HEK293 (cell line): ENCODE results near the gene BCR.

Experiments used
- BCL11A ChIP-seq: fragments of 450-650 bp; formaldehyde crosslinking; IDR thresholded peaks from 2 replicates; pipeline ENCODE4 v1.5.1; 2016; ENCODE audit warnings: low read depth, missing biosample characterization, missing genetic modification characterization
- MZF1 ChIP-seq: fragments of 450-650 bp; formaldehyde crosslinking; IDR thresholded peaks from 2 replicates; pipeline ENCODE4 v1.5.1; 2017; ENCODE audit warnings: missing biosample characterization, missing genetic modification characterization, borderline replicate concordance
- YY1 ChIP-seq: fragments of 450-650 bp; formaldehyde crosslinking; IDR thresholded peaks from 2 replicates; pipeline ENCODE4 v1.5.1; 2018; ENCODE audit warnings: missing biosample characterization, missing genetic modification characterization
- ZNF626 ChIP-seq: fragments of 450-650 bp; sonication (Bioruptor Pico); formaldehyde crosslinking; IDR thresholded peaks from 2 replicates; pipeline ENCODE4 v1.5.1; 2018; ENCODE audit warnings: missing biosample characterization, missing genetic modification characterization, inconsistent platforms
- TF ChIP-seq, protein P1 (sequence below): fragments of 450-650 bp; formaldehyde crosslinking; IDR thresholded peaks from 2 replicates; pipeline ENCODE4 v1.5.1; 2016; ENCODE audit warnings: missing biosample characterization, missing genetic modification characterization
- TF ChIP-seq, protein P2 (sequence below): fragments of 450-650 bp; formaldehyde crosslinking; IDR thresholded peaks from 2 replicates; pipeline ENCODE4 v1.5.1; 2016; ENCODE audit warnings: missing biosample characterization, missing genetic modification characterization

DNA sequence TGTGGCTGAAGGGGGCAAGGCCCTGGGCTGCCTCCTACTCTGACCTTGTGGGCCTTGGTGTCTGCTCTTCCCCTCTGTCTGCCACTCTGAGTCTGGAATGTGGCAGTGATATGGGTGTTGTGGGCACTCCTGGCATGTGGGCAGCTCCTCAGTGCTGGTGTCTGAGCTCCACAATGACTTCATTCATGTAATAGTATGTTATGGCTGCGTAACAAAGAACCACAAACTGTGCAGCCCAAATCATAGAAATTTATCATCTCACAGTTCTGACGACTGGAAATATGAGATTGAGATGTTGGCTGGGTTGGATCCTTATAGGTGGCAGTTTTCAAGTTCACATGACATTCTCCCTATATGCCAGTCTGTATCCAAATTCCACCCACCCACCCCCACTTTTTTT lies 59.1 kb downstream of the BCR start:
- TF ChIP-seq BCL11A (no peak), MZF1 (tag by site-specific recombination) (no peak), YY1 (tag by site-specific recombination) (no peak), ZNF626 (tag by site-specific recombination) (no peak)
- TF ChIP-seq, protein P1, sequence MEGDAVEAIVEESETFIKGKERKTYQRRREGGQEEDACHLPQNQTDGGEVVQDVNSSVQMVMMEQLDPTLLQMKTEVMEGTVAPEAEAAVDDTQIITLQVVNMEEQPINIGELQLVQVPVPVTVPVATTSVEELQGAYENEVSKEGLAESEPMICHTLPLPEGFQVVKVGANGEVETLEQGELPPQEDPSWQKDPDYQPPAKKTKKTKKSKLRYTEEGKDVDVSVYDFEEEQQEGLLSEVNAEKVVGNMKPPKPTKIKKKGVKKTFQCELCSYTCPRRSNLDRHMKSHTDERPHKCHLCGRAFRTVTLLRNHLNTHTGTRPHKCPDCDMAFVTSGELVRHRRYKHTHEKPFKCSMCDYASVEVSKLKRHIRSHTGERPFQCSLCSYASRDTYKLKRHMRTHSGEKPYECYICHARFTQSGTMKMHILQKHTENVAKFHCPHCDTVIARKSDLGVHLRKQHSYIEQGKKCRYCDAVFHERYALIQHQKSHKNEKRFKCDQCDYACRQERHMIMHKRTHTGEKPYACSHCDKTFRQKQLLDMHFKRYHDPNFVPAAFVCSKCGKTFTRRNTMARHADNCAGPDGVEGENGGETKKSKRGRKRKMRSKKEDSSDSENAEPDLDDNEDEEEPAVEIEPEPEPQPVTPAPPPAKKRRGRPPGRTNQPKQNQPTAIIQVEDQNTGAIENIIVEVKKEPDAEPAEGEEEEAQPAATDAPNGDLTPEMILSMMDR (tag by site-specific recombination): no peak
- TF ChIP-seq, protein P2, sequence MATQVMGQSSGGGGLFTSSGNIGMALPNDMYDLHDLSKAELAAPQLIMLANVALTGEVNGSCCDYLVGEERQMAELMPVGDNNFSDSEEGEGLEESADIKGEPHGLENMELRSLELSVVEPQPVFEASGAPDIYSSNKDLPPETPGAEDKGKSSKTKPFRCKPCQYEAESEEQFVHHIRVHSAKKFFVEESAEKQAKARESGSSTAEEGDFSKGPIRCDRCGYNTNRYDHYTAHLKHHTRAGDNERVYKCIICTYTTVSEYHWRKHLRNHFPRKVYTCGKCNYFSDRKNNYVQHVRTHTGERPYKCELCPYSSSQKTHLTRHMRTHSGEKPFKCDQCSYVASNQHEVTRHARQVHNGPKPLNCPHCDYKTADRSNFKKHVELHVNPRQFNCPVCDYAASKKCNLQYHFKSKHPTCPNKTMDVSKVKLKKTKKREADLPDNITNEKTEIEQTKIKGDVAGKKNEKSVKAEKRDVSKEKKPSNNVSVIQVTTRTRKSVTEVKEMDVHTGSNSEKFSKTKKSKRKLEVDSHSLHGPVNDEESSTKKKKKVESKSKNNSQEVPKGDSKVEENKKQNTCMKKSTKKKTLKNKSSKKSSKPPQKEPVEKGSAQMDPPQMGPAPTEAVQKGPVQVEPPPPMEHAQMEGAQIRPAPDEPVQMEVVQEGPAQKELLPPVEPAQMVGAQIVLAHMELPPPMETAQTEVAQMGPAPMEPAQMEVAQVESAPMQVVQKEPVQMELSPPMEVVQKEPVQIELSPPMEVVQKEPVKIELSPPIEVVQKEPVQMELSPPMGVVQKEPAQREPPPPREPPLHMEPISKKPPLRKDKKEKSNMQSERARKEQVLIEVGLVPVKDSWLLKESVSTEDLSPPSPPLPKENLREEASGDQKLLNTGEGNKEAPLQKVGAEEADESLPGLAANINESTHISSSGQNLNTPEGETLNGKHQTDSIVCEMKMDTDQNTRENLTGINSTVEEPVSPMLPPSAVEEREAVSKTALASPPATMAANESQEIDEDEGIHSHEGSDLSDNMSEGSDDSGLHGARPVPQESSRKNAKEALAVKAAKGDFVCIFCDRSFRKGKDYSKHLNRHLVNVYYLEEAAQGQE: no peak
